H1 (cell line): ENCODE measurements around the gene SIGLEC11. TPM values are rescaled to one million over a fixed set of nuclear protein-coding genes. Genes with fewer than 3 reads are reported as not detected.
A peak's percentile ranks its signal among the peaks of the same experiment; 100 is the strongest.

Source experiments
- CTCF ChIA-PET: fragments of 300-600 bp; sonication (Branson Sonifier 250); formaldehyde crosslinking; loops from one replicate; lab custom pipeline; 2021; ENCODE audit not compliant: partially characterized antibody; lab: Charles Lee
- POLR2A ChIA-PET: fragments of 300-600 bp; sonication (Branson Sonifier 250); formaldehyde crosslinking; loops from one replicate; lab custom pipeline; 2021; ENCODE audit warnings: inconsistent platforms; ENCODE audit not compliant: partially characterized antibody; lab: Charles Lee
- DNase-seq, 2 experiments: peaks; one replicate each; pipeline versions ENCODE4 v3.0.0 to v3.0.0-alpha.2; 2010 to 2022; ENCODE audit warnings: low spot score in 2 of 2, low read depth in 1 of 2, mixed read lengths in 1 of 2
- FAIRE-seq: peaks from 2 replicates; lab custom pipeline; 2011; peaks lifted over from hg19 to GRCh38; lab: Jason Lieb, UNC
- H2AFZ ChIP-seq: 2 replicates; pipeline ENCODE4 v1.8.1; 2012; ENCODE audit warnings: low read length, inconsistent platforms
- H2AK5ac ChIP-seq: 2 replicates; pipeline ENCODE4 v1.6.1; 2013; ENCODE audit warnings: low read depth, low read length
- H2BK120ac ChIP-seq: replicated peaks from 2 replicates; pipeline ENCODE3; 2013; ENCODE audit warnings: low read depth, low read length, inconsistent platforms
- H2BK12ac ChIP-seq: 2 replicates; pipeline ENCODE4 v1.6.1; 2013; ENCODE audit warnings: low read depth, low read length
- H2BK15ac ChIP-seq: 2 replicates; pipeline ENCODE4 v1.6.1; 2013; ENCODE audit warnings: low read length
- H2BK20ac ChIP-seq: 2 replicates; pipeline ENCODE4 v1.6.1; 2013; ENCODE audit warnings: low read length
- H2BK5ac ChIP-seq: 2 replicates; pipeline ENCODE4 v1.6.1; 2013; ENCODE audit warnings: low read depth, low read length
- H3K14ac ChIP-seq: 2 replicates; pipeline ENCODE4 v1.6.1; 2013; ENCODE audit warnings: inconsistent platforms; ENCODE audit not compliant: insufficient read length
- H3K18ac ChIP-seq: 2 replicates; pipeline ENCODE4 v1.6.1; 2013; ENCODE audit warnings: low read length; ENCODE audit errors: extremely low read depth
- H3K23ac ChIP-seq: 2 replicates; pipeline ENCODE4 v1.6.1; 2013; ENCODE audit warnings: inconsistent platforms; ENCODE audit not compliant: insufficient read length
- H3K23me2 ChIP-seq: 2 replicates; pipeline ENCODE4 v1.6.1; 2013; ENCODE audit warnings: low read depth, low read length
- H3K27ac ChIP-seq: 2 replicates; pipeline ENCODE4 v1.6.1; 2011; ENCODE audit warnings: low read depth, low read length, inconsistent platforms
- H3K27me3 ChIP-seq, 4 experiments: replicated peaks in 1 of 4; 1 replicate in 1 of 4; 2 replicates in 3 of 4; pipeline versions ENCODE4 v1.6.1 to v1.8.1; 2011 to 2013; ENCODE audit warnings: low read length in 3 of 4, mild to moderate bottlenecking in 3 of 4, inconsistent platforms in 2 of 4, mixed read lengths in 2 of 4, moderate library complexity in 1 of 4; ENCODE audit not compliant: control insufficient read depth in 3 of 4, insufficient read depth in 3 of 4; ENCODE audit errors: extremely low read depth in 1 of 4
- H3K36me3 ChIP-seq, 4 experiments: 2 replicates each; pipeline versions ENCODE4 v1.6.1 to v1.8.1; 2011 to 2013; ENCODE audit warnings: mild to moderate bottlenecking in 4 of 4, low read length in 3 of 4, moderate library complexity in 2 of 4, control low read depth in 1 of 4, inconsistent platforms in 1 of 4; ENCODE audit not compliant: insufficient read depth in 4 of 4, control insufficient read depth in 2 of 4
- H3K4ac ChIP-seq: replicated peaks from 2 replicates; pipeline ENCODE3; 2013; ENCODE audit warnings: low read length, low read depth, mixed read lengths, inconsistent platforms; ENCODE audit not compliant: insufficient read length
- H3K4me1 ChIP-seq, 4 experiments: replicated peaks in 1 of 4; 1 replicate in 1 of 4; 2 replicates in 3 of 4; pipeline versions ENCODE4 v1.6.1 to v1.8.1; 2011 to 2013; ENCODE audit warnings: low read length in 3 of 4, inconsistent platforms in 2 of 4, mixed read lengths in 1 of 4; ENCODE audit not compliant: insufficient read depth in 4 of 4, control insufficient read depth in 3 of 4
- H3K4me2 ChIP-seq, 2 experiments: 2 replicates each; pipeline versions ENCODE4 v1.6.1 to v1.8.1; 2011 to 2013; ENCODE audit warnings: low read depth in 2 of 2, low read length in 2 of 2, control low read depth in 1 of 2, inconsistent platforms in 1 of 2, mild to moderate bottlenecking in 1 of 2; ENCODE audit not compliant: insufficient read depth in 1 of 2
- H3K4me3 ChIP-seq, 4 experiments: fragments of 200-600, 300-600 bp in 1 of 4; sonication (generic), shearing (Covaris generic), sonication (Bioruptor Twin) in 1 of 4; 2 replicates each; pipeline versions ENCODE4 v1.5.1 to v1.8.1; 2011 to 2016; ENCODE audit warnings: low read length in 4 of 4, low read depth in 3 of 4, control low read depth in 2 of 4, inconsistent platforms in 2 of 4, mild to moderate bottlenecking in 2 of 4, mixed read lengths in 1 of 4, moderate library complexity in 1 of 4; ENCODE audit not compliant: insufficient read depth in 2 of 4; ENCODE audit errors: extremely low read depth in 1 of 4
- H3K56ac ChIP-seq: replicated peaks from 2 replicates; pipeline ENCODE3; 2013; ENCODE audit warnings: low read depth, mild to moderate bottlenecking, mixed read lengths, low read length, inconsistent platforms; ENCODE audit not compliant: insufficient read length
- H3K79me1 ChIP-seq: 2 replicates; pipeline ENCODE4 v1.6.1; 2013; ENCODE audit warnings: low read depth, low read length, control low read depth
- H3K79me2 ChIP-seq, 2 experiments: 2 replicates each; pipeline versions ENCODE4 v1.6.1 to v1.8.1; 2012 to 2013; ENCODE audit warnings: low read length in 2 of 2, mild to moderate bottlenecking in 2 of 2, inconsistent platforms in 1 of 2; ENCODE audit not compliant: insufficient read depth in 2 of 2, control insufficient read depth in 1 of 2
- H3K9ac ChIP-seq, 4 experiments: replicated peaks in 1 of 4; 1 replicate in 1 of 4; 2 replicates in 3 of 4; pipeline versions ENCODE4 v1.6.1 to v1.8.1; 2011 to 2013; ENCODE audit warnings: low read depth in 3 of 4, low read length in 3 of 4, control low read depth in 2 of 4, mild to moderate bottlenecking in 2 of 4, moderate library complexity in 2 of 4, inconsistent platforms in 1 of 4; ENCODE audit errors: extremely low read depth in 1 of 4
- H3K9me3 ChIP-seq, 2 experiments: 2 replicates each; pipeline versions ENCODE4 v1.6.1 to v1.8.1; 2012 to 2013; ENCODE audit warnings: mild to moderate bottlenecking in 2 of 2, moderate library complexity in 2 of 2, control low read depth in 1 of 2, inconsistent platforms in 1 of 2, low read depth in 1 of 2, low read length in 1 of 2, mixed read lengths in 1 of 2; ENCODE audit not compliant: insufficient read depth in 2 of 2
- H4K20me1 ChIP-seq, 2 experiments: replicated peaks in 1 of 2; 2 replicates each; pipeline versions ENCODE3 to v1.8.1; 2011 to 2013; ENCODE audit warnings: inconsistent platforms in 2 of 2, low read length in 2 of 2, mild to moderate bottlenecking in 1 of 2; ENCODE audit not compliant: insufficient read depth in 2 of 2, control insufficient read depth in 1 of 2
- H4K5ac ChIP-seq: 2 replicates; pipeline ENCODE4 v1.6.1; 2013; ENCODE audit warnings: low read length, low read depth, mixed read lengths, inconsistent platforms; ENCODE audit not compliant: insufficient read length
- H4K8ac ChIP-seq: 2 replicates; pipeline ENCODE4 v1.8.0; 2013; ENCODE audit warnings: mild to moderate bottlenecking, moderate library complexity, low read length, inconsistent platforms; ENCODE audit not compliant: insufficient read depth; ENCODE audit errors: extremely low read depth
- H4K91ac ChIP-seq: replicated peaks from 2 replicates; pipeline ENCODE3; 2013; ENCODE audit warnings: low read length, mixed read lengths, inconsistent platforms; ENCODE audit not compliant: insufficient read length
- CEBPB ChIP-seq: IDR thresholded peaks from 2 replicates; pipeline ENCODE4 v1.6.1; 2012; ENCODE audit warnings: low read depth, low read length
- EGR1 ChIP-seq: IDR thresholded peaks from 2 replicates; pipeline ENCODE4 v1.6.1; 2011; ENCODE audit warnings: low read depth, low read length, borderline replicate concordance
- FOSL1 ChIP-seq: IDR thresholded peaks from 2 replicates; pipeline ENCODE4 v1.6.1; 2011; ENCODE audit warnings: mild to moderate bottlenecking, low read depth, low read length, moderate library complexity; ENCODE audit not compliant: insufficient read depth
- NANOG ChIP-seq: IDR thresholded peaks from 2 replicates; pipeline ENCODE4 v1.6.1; 2011; ENCODE audit warnings: low read length, low read depth, mild to moderate bottlenecking, inconsistent platforms; ENCODE audit not compliant: insufficient read depth, poor library complexity, severe bottlenecking
- WGBS, 2 experiments: shearing (Covaris generic) in 1 of 2; methylation state at CpG; one replicate each; pipeline versions ENCODE4 v1.1.6 to v1.1.7; 2013 to 2015; ENCODE audit warnings: low lambda C conversion rate in 2 of 2, mixed read lengths in 2 of 2, inconsistent platforms in 1 of 2, low coverage in 1 of 2, missing lambda C conversion rate in 1 of 2; ENCODE audit not compliant: insufficient replicate concordance in 2 of 2, insufficient coverage in 1 of 2, insufficient read length in 1 of 2; ENCODE audit errors: extremely low coverage in 1 of 2, missing lambda C conversion rate in 1 of 2; 5-methylcytosine and 5-hydroxymethylcytosine counted together
- polyA plus RNA-seq, 7 experiments: library from polyadenylated mRNA; depleted of rRNA in 3 of 7; stranded (reverse) in 5 of 7; unstranded in 2 of 7; fragments of >200 nt in 5 of 7; fragments of 200-250 nt in 2 of 7; gene quantifications; 1 replicate in 5 of 7; 2 replicates in 1 of 7; 4 replicates in 1 of 7; pipeline versions ENCODE4 v1.2.1 to v1.2.3, GENCODE V29; 2011 to 2013; ENCODE audit warnings: missing spikeins in 2 of 7, mixed read lengths in 2 of 7
- total RNA-seq: library from RNA; stranded (reverse); fragmentation: NEBNext Ultra II Directional; extraction: Animal tissue kit (Norgen Biotek cat#: 25700); gene quantifications from 2 replicates; pipeline ENCODE4 v1.2.1, GENCODE V29; 2021

The SIGLEC11 gene
- total and polyA plus RNA-seq, 2 of the 8 experiments (the other 6 are each of a cell fraction or from before 2014, with no cell fraction given), result 0.18 TPM; not detected in 1

DNA sequence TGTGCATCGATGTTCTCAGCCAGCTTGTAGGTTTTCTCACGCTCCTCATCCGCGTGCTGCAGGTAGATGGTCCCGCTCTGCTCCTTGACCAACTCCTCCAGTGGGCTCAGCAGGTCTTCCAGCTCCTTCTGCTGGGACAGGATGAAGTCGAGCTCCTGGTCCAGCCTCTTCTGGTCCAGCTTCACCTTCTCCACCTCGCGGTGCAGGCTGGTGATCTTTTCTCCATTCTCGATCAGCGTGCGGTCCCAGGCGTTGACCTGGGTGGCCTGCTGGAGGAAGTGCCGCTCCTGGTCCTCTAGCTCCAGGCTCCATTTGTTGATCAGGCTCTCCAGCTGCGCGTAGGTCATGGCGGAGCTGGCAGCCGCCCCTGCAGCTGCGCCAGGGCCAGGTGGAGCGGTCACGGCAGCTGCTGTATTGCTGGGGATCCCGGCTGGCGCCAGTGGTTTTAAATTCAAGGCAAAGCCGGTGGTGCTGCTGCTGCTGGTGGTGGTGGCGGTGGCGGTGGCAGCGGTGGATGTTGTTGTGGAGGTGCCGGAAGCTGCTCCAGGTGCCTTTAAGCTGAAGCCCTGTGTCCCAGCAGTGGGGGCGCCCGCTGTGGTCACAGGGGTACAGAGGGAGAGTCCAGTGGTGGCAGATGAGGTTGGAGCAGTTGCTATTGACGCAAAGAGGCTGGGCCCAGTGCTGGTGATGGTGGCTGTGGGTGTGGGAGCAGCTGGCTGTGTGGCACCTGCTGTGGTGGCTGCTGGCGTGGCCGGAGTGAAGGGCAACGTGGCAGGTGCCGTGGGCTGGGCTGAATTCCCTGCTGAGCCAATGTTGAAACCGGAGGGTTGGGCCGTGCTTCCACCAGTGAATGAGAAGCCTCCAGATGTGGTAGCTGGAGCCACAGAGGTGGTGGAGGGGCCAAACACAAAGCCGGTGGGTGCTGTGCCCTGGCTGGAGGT, 52.2 kb downstream of the SIGLEC11 start:
- no peak overlapping the region for H4K8ac ChIP-seq
- CTCF ChIA-PET, result interaction anchor here (0.6 to 4.8 kb wide), 5 partner anchors 9 to 851 kb away, joined by 3 to 20 read pairs (median 3); no protein-coding TSS in a partner anchor
- no peak overlapping the region for H2BK12ac ChIP-seq
- DNase-seq (no peak), FAIRE-seq (no peak)
- H2AK5ac ChIP-seq, result no peak overlapping the region
- peaks cover 21 to 45% (median 34%) of the 10 kb centered on the region in 4 experiments; a peak in 7 of 8 replicates for H3K36me3 ChIP-seq
- H2BK120ac ChIP-seq, result no peak overlapping the region
- H4K20me1 ChIP-seq, result peaks cover 36 to 39% of the 10 kb centered on the region in 2 experiments
- no peak overlapping the region for H3K9ac ChIP-seq
- no peak overlapping the region for H2AFZ ChIP-seq
- WGBS, 2 experiments, result 98% methylated on average over 32 of the region's 37 CpGs; no CpG with 5 or more reads in 1 of the 2 experiments
- no peaks in the 10 kb centered on the region for H3K9me3 ChIP-seq
- no peak overlapping the region for H3K4me2 ChIP-seq
- H3K23ac ChIP-seq, result no peak overlapping the region
- POLR2A ChIA-PET, result interaction anchor here (1.0 to 19.2 kb wide), 7 partner anchors 9 to 32 kb away, joined by 3 to 373 read pairs (median 6); partner anchors contain the start of genes AKT1S1, ATF5, IL4I1 and NUP62
- no peak overlapping the region for H2BK20ac ChIP-seq
- peaks cover 0 to 25% of the 10 kb centered on the region in 2 experiments; a peak in 1 of 4 replicates for H3K79me2 ChIP-seq
- no peak for TF ChIP-seq NANOG
- TF ChIP-seq CEBPB, result no peak
- peak; percentile 85; the same call in 1 of the 2 replicates for TF ChIP-seq EGR1
- 0 out of 2 replicates have a peak, but pooled peaks have one; percentile 48 for TF ChIP-seq FOSL1
- no peak overlapping the region for H3K4ac ChIP-seq
- no peaks in the 10 kb centered on the region; a peak in 1 of 7 replicates for H3K27me3 ChIP-seq
- peaks cover 7% of the 10 kb centered on the region; the same call in 1 of the 2 replicates for H3K79me1 ChIP-seq
- no peak overlapping the region for H3K27ac ChIP-seq
- H3K18ac ChIP-seq, result no peak overlapping the region
- H4K91ac ChIP-seq, result no peak overlapping the region
- H3K4me1 ChIP-seq, result peaks cover 0 to 6% (median 3%) of the 10 kb centered on the region in 4 experiments; a peak in 3 of 7 replicates
- H4K5ac ChIP-seq, result no peak overlapping the region
- H2BK15ac ChIP-seq, result no peak overlapping the region
- 0 out of 2 replicates have a peak overlapping the region, but pooled peaks have one; percentile 21 for H2BK5ac ChIP-seq
- no peak overlapping the region for H3K4me3 ChIP-seq
- no peak overlapping the region for H3K14ac ChIP-seq
- no peaks in the 10 kb centered on the region for H3K23me2 ChIP-seq
- H3K56ac ChIP-seq, result no peak overlapping the region
